Mesendoderm (in vitro differentiated cells): ENCODE results near the gene ABCA12.

Experiments used
- DNase-seq: peaks from one replicate; pipeline ENCODE4 v3.0.0; 2013
- H2AK5ac ChIP-seq: 2 replicates; pipeline ENCODE4 v1.6.1; 2013; ENCODE audit warnings: low read length, inconsistent platforms
- H2BK120ac ChIP-seq: 2 replicates; pipeline ENCODE4 v1.6.1; 2013; ENCODE audit warnings: low read depth, mild to moderate bottlenecking, low read length, moderate library complexity, mixed read lengths
- H2BK15ac ChIP-seq: replicated peaks from 2 replicates; pipeline ENCODE4 v1.6.1; 2013; ENCODE audit warnings: low read depth, mild to moderate bottlenecking, moderate library complexity
- H2BK5ac ChIP-seq: 2 replicates; pipeline ENCODE4 v1.6.1; 2013; ENCODE audit warnings: low read length, inconsistent platforms
- H3K18ac ChIP-seq: 2 replicates; pipeline ENCODE4 v1.6.1; 2013; ENCODE audit warnings: mild to moderate bottlenecking, low read length, mixed read lengths
- H3K23ac ChIP-seq: one replicate; pipeline ENCODE4 v1.6.1; 2013; ENCODE audit warnings: low read length
- H3K27ac ChIP-seq: 2 replicates; pipeline ENCODE4 v1.5.1; 2013; ENCODE audit warnings: low read depth, mild to moderate bottlenecking, inconsistent platforms, low read length, moderate library complexity
- H3K27me3 ChIP-seq: 2 replicates; pipeline ENCODE4 v1.6.1; 2013; ENCODE audit warnings: low read length, control low read depth, mild to moderate bottlenecking, inconsistent platforms; ENCODE audit not compliant: insufficient read depth, poor library complexity
- H3K36me3 ChIP-seq: 2 replicates; pipeline ENCODE4 v1.6.1; 2013; ENCODE audit warnings: low read length, inconsistent platforms; ENCODE audit not compliant: control insufficient read depth, insufficient read depth
- H3K4ac ChIP-seq: one replicate; pipeline ENCODE4 v1.6.1; 2013; ENCODE audit warnings: low read depth, mild to moderate bottlenecking, low read length, moderate library complexity
- H3K4me1 ChIP-seq: 2 replicates; pipeline ENCODE4 v1.6.1; 2013; ENCODE audit warnings: low read depth, low read length, inconsistent platforms; ENCODE audit not compliant: control insufficient read depth
- H3K4me2 ChIP-seq: 2 replicates; pipeline ENCODE4 v1.6.1; 2013; ENCODE audit warnings: low read length
- H3K4me3 ChIP-seq: 2 replicates; pipeline ENCODE4 v1.5.1; 2013; ENCODE audit warnings: mild to moderate bottlenecking, low read length
- H3K56ac ChIP-seq: one replicate; pipeline ENCODE4 v1.6.1; 2013; ENCODE audit warnings: low read length
- H3K79me1 ChIP-seq: 2 replicates; pipeline ENCODE4 v1.6.1; 2013; ENCODE audit warnings: low read length, inconsistent platforms
- H3K79me2 ChIP-seq: 2 replicates; pipeline ENCODE4 v1.6.1; 2013; ENCODE audit warnings: mild to moderate bottlenecking, low read length; ENCODE audit not compliant: control insufficient read depth, insufficient read depth
- H3K9ac ChIP-seq: 2 replicates; pipeline ENCODE4 v1.6.1; 2013; ENCODE audit warnings: low read length, inconsistent platforms
- H4K5ac ChIP-seq: one replicate; pipeline ENCODE4 v1.6.1; 2013; ENCODE audit warnings: low read length
- H4K8ac ChIP-seq: one replicate; pipeline ENCODE4 v1.6.1; 2013; ENCODE audit warnings: low read depth, mild to moderate bottlenecking, control low read depth, low read length, moderate library complexity
- WGBS: extraction: QIAGEN DNeasy Blood & Tissue Kit; methylation state at CpG from one replicate; pipeline ENCODE4 v1.1.7; 2013; ENCODE audit warnings: low lambda C conversion rate, missing lambda C conversion rate; ENCODE audit not compliant: insufficient coverage; ENCODE audit errors: extremely low coverage; 5-methylcytosine and 5-hydroxymethylcytosine counted together

ABCA12 gene

DNA sequence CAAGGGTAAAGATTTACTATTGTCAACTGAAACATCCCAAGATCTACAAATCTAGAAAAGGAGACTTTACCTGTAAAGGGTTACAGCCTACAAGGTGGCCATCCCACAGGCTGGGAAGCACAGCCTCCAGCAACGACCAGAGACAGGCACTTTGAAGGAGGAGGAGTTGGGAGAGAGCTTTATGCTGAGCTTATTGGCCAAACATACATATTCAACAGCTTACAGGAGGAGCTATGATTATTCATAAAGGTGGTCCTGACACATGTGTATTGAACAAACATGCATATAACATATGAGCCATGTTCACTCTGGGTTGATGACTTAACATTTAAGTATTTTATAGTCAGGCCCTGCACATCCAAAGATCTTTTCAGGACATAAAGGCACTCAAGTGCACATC, 11.1 kb upstream of the ABCA12 start:
- Histone ChIP-seq H3K4me1 (no peaks in the 10 kb centered on the region), H3K27me3 (no peaks in the 10 kb centered on the region), H2AK5ac (no peak overlapping the region), H2BK15ac (no peak overlapping the region), H3K36me3 (no peaks in the 10 kb centered on the region), H3K9ac (no peak overlapping the region), H4K5ac (no peak overlapping the region), H3K18ac (no peak overlapping the region), H3K79me2 (no peaks in the 10 kb centered on the region), H3K4me2 (no peak overlapping the region), H3K79me1 (no peaks in the 10 kb centered on the region), H3K27ac (no peak overlapping the region), H3K4ac (no peak overlapping the region), H2BK120ac (no peak overlapping the region), H3K23ac (no peak overlapping the region), H3K4me3 (no peak overlapping the region), H2BK5ac (no peak overlapping the region), H3K56ac (no peak overlapping the region), H4K8ac (no peak overlapping the region)
- DNase-seq = no peak
- no CpG with 5 or more reads among the region's 1 CpG for WGBS

DNA sequence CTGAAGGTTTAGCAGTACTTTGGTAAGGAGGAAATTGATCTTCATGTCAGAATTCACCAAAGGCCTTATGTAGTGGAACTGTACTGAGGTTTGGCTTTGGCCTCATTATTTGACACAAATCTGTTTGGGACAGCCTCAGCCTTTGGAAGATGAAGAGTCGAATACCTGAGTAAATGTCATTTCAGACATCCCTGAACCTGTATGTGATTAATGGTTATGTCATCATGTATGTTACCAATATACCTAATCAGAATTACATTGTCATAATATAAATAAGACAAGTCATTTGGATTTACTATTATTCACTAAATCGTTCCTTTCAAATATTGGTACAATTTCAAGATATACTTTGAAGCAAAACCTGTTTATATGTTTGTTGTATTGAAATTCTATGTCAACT, 10.6 kb upstream of the ABCA12 start:
- no peak overlapping the region for H2BK15ac ChIP-seq
- no peaks in the 10 kb centered on the region for H3K79me2 ChIP-seq
- no peak overlapping the region for H3K9ac ChIP-seq
- no peak overlapping the region for H2BK120ac ChIP-seq
- no peaks in the 10 kb centered on the region for H3K36me3 ChIP-seq
- no CpG with 5 or more reads among the region's 2 CpGs for WGBS
- no peaks in the 10 kb centered on the region for H3K27me3 ChIP-seq
- no peak overlapping the region for H3K4ac ChIP-seq
- H4K8ac ChIP-seq = no peak overlapping the region
- H2BK5ac ChIP-seq = no peak overlapping the region
- no peak overlapping the region for H4K5ac ChIP-seq
- H3K4me1 ChIP-seq = no peaks in the 10 kb centered on the region
- DNase-seq = no peak
- H3K4me2 ChIP-seq = no peak overlapping the region
- no peak overlapping the region for H3K27ac ChIP-seq
- H3K56ac ChIP-seq = no peak overlapping the region
- no peak overlapping the region for H3K23ac ChIP-seq
- no peaks in the 10 kb centered on the region for H3K79me1 ChIP-seq
- H3K18ac ChIP-seq = no peak overlapping the region
- no peak overlapping the region for H2AK5ac ChIP-seq
- H3K4me3 ChIP-seq = no peak overlapping the region

- H3K36me3 ChIP-seq = no peaks in the 10 kb centered on the region
- H3K27me3 ChIP-seq = no peaks in the 10 kb centered on the region
- no CpG with 5 or more reads among the region's 3 CpGs for WGBS
- H3K27ac ChIP-seq = no peak overlapping the region
- H3K18ac ChIP-seq = no peak overlapping the region
- no peak overlapping the region for H4K8ac ChIP-seq
- H3K9ac ChIP-seq = no peak overlapping the region
- no peaks in the 10 kb centered on the region for H3K79me1 ChIP-seq
- no peak overlapping the region for H2BK120ac ChIP-seq
- no peak overlapping the region for H3K23ac ChIP-seq
- DNase-seq = no peak
- no peak overlapping the region for H3K56ac ChIP-seq
- H2BK15ac ChIP-seq = no peak overlapping the region
- H4K5ac ChIP-seq = no peak overlapping the region
- H3K79me2 ChIP-seq = no peaks in the 10 kb centered on the region
- H2AK5ac ChIP-seq = no peak overlapping the region
- H3K4me1 ChIP-seq = no peaks in the 10 kb centered on the region
- no peak overlapping the region for H3K4me2 ChIP-seq
- H3K4me3 ChIP-seq = no peak overlapping the region
- no peak overlapping the region for H3K4ac ChIP-seq
- no peak overlapping the region for H2BK5ac ChIP-seq
Measured at GRCh38 chr2:215145611-215146010, 7.2 kb upstream of the ABCA12 start.

GRCh38 chr2:215144106-215144875, 5.9 kb upstream of the ABCA12 start:
- Histone ChIP-seq H4K8ac (no peak overlapping the region), H3K4ac (no peak overlapping the region), H2BK5ac (no peak overlapping the region), H3K36me3 (no peaks in the 10 kb centered on the region), H2AK5ac (no peak overlapping the region), H3K9ac (no peak overlapping the region), H3K4me3 (no peak overlapping the region), H4K5ac (no peak overlapping the region), H3K27me3 (no peaks in the 10 kb centered on the region), H3K4me1 (no peaks in the 10 kb centered on the region), H2BK15ac (no peak overlapping the region), H3K79me1 (no peaks in the 10 kb centered on the region), H3K56ac (no peak overlapping the region), H3K4me2 (no peak overlapping the region), H3K79me2 (no peaks in the 10 kb centered on the region), H3K18ac (no peak overlapping the region), H2BK120ac (no peak overlapping the region), H3K27ac (no peak overlapping the region), H3K23ac (no peak overlapping the region)
- no CpG with 5 or more reads among the region's 5 CpGs for WGBS
- DNase-seq = no peak

GRCh38 chr2:215143458-215143857, 5.0 kb upstream of the ABCA12 start:
- Histone ChIP-seq H4K8ac (no peak overlapping the region), H2BK15ac (no peak overlapping the region), H3K36me3 (no peaks in the 10 kb centered on the region), H3K18ac (no peak overlapping the region), H3K23ac (no peak overlapping the region), H3K4me1 (no peaks in the 10 kb centered on the region), H2BK120ac (no peak overlapping the region), H2BK5ac (no peak overlapping the region), H3K79me2 (no peaks in the 10 kb centered on the region), H3K27me3 (no peaks in the 10 kb centered on the region), H3K27ac (no peak overlapping the region), H3K79me1 (no peaks in the 10 kb centered on the region), H3K4me3 (no peak overlapping the region), H3K9ac (no peak overlapping the region), H3K56ac (no peak overlapping the region), H2AK5ac (no peak overlapping the region), H3K4me2 (no peak overlapping the region), H4K5ac (no peak overlapping the region), H3K4ac (no peak overlapping the region)
- DNase-seq = no peak

- H3K36me3 ChIP-seq = no peaks in the 10 kb centered on the region
- H3K79me1 ChIP-seq = no peaks in the 10 kb centered on the region
- H2BK5ac ChIP-seq = no peak overlapping the region
- no peak overlapping the region for H3K4ac ChIP-seq
- no peak for DNase-seq
- no peak overlapping the region for H2BK15ac ChIP-seq
- H4K8ac ChIP-seq = no peak overlapping the region
- H4K5ac ChIP-seq = no peak overlapping the region
- no peak overlapping the region for H2BK120ac ChIP-seq
- H3K4me2 ChIP-seq = no peak overlapping the region
- H3K23ac ChIP-seq = no peak overlapping the region
- no peaks in the 10 kb centered on the region for H3K79me2 ChIP-seq
- H3K9ac ChIP-seq = no peak overlapping the region
- no peak overlapping the region for H3K4me3 ChIP-seq
- no peak overlapping the region for H3K27ac ChIP-seq
- no CpG with 5 or more reads among the region's 2 CpGs for WGBS
- no peaks in the 10 kb centered on the region for H3K27me3 ChIP-seq
- no peak overlapping the region for H2AK5ac ChIP-seq
- H3K4me1 ChIP-seq = no peaks in the 10 kb centered on the region
- no peak overlapping the region for H3K18ac ChIP-seq
- no peak overlapping the region for H3K56ac ChIP-seq
Measured at GRCh38 chr2:215141706-215142105, 3.3 kb upstream of the ABCA12 start.
